ENCODE measurements around the gene HOXD8.

Gene HOXD8

DNA sequence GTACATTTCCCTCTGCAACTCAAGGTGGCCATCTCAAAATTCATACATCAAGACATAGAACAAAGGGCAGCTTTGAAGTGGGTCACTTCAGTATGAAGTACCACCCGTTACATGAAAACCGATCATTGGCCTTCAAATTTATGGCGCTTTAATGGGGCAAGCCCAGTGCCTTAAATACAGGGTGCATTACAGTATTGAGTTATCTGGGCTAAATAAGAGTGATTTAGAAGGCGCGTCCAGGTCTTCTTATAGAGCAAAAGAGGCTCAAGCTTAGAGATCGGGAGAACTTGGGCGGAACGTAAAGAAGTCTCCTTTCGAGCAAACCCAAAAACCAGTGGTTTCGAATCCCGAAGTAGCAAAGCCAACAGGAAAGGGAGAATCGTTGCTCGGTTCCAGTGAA lies 34.7 kb downstream of the HOXD8 start:
- Histone ChIP-seq H4K20me1 (ENCODE audit: low read depth, low read length) (no peaks in the 10 kb centered on the region), H3K9ac (ENCODE audit: low read length) (no peak overlapping the region), H3K27ac (ENCODE audit: low read depth, low read length) (no peak overlapping the region), H3K27me3 (ENCODE audit: low read length) (no peaks in the 10 kb centered on the region), H3K79me2 (ENCODE audit: insufficient read depth, low read length) (no peaks in the 10 kb centered on the region), H3K4me2 (ENCODE audit: low read depth, low read length, poor library complexity, severe bottlenecking) (no peak overlapping the region), H3K9me3 (ENCODE audit: insufficient read depth, low read length) (no peaks in the 10 kb centered on the region), H2AFZ (ENCODE audit: low read depth, low read length, severe bottlenecking) (no peak overlapping the region), H3K4me3 (ENCODE audit: insufficient read depth, low read length, poor library complexity, severe bottlenecking) (no peak overlapping the region), H3K9me2 (replicated peaks; ENCODE audit: insufficient read depth, low read length) (no peaks in the 10 kb centered on the region), H3K36me3 (ENCODE audit: low read length) (no peaks in the 10 kb centered on the region), H3F3A (ENCODE audit: insufficient read depth) (no peaks in the 10 kb centered on the region)
- TF ChIP-seq, protein P1, sequence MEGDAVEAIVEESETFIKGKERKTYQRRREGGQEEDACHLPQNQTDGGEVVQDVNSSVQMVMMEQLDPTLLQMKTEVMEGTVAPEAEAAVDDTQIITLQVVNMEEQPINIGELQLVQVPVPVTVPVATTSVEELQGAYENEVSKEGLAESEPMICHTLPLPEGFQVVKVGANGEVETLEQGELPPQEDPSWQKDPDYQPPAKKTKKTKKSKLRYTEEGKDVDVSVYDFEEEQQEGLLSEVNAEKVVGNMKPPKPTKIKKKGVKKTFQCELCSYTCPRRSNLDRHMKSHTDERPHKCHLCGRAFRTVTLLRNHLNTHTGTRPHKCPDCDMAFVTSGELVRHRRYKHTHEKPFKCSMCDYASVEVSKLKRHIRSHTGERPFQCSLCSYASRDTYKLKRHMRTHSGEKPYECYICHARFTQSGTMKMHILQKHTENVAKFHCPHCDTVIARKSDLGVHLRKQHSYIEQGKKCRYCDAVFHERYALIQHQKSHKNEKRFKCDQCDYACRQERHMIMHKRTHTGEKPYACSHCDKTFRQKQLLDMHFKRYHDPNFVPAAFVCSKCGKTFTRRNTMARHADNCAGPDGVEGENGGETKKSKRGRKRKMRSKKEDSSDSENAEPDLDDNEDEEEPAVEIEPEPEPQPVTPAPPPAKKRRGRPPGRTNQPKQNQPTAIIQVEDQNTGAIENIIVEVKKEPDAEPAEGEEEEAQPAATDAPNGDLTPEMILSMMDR (IDR thresholded peaks at IDR 0.05; ENCODE audit: insufficient read depth, low read length, poor library complexity, severe bottlenecking): no peak
- no peak for TF ChIP-seq EZH2phosphoT487 (conservative IDR thresholded peaks at IDR 0.05; ENCODE audit: low read length)

DNA sequence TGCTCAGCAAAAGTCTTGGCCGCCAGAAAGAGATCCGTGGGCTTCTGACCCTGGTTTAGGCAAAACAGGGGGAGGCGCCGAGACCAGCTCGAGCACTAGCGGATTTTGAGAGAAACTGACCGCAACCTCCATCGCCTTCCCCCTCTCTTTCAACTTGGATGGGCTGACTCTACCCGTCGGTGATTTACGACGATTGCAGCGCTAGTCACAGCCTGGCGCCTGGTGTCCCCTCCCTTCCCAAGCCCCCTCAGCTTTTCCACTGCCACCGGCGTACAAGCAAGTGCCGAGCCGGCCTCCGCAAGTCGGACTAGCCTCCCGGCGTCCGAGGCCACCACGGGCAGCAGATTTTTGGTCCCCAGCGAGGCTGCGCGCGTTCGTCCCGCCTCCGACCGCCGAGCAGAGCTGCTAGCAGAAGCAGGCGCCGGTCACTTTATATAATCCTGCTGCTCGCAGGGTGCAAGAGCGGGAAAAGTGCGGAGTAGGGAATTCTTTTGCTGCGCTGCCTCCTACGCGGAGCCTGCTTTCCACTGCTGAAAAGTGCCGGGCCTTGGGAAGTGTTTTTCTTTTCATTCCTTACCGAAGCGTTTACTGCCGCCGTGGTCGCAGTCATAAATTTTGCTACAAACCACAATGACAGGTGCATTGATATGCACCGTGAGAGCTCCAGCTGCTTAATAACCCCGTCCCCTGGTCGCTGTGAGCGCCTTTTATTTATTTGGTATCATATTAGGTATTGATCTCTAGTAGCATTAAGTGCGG lies 35.3 kb downstream of the HOXD8 start:
- Histone ChIP-seq H4K20me1 (ENCODE audit: low read depth, low read length) (no peaks in the 10 kb centered on the region), H3K9ac (ENCODE audit: low read length) (no peak overlapping the region), H3F3A (ENCODE audit: insufficient read depth) (no peaks in the 10 kb centered on the region), H3K27ac (ENCODE audit: low read depth, low read length) (no peak overlapping the region), H3K27me3 (ENCODE audit: low read length) (no peaks in the 10 kb centered on the region), H3K4me2 (ENCODE audit: low read depth, low read length, poor library complexity, severe bottlenecking) (no peak overlapping the region), H3K9me2 (replicated peaks; ENCODE audit: insufficient read depth, low read length) (no peaks in the 10 kb centered on the region), H3K4me3 (ENCODE audit: insufficient read depth, low read length, poor library complexity, severe bottlenecking) (no peak overlapping the region), H3K79me2 (ENCODE audit: insufficient read depth, low read length) (no peaks in the 10 kb centered on the region), H2AFZ (ENCODE audit: low read depth, low read length, severe bottlenecking) (no peak overlapping the region), H3K36me3 (ENCODE audit: low read length) (no peaks in the 10 kb centered on the region), H3K9me3 (ENCODE audit: insufficient read depth, low read length) (no peaks in the 10 kb centered on the region)
- no peak for TF ChIP-seq EZH2phosphoT487 (conservative IDR thresholded peaks at IDR 0.05; ENCODE audit: low read length)
- TF ChIP-seq, protein P1 (IDR thresholded peaks at IDR 0.05; ENCODE audit: insufficient read depth, low read length, poor library complexity, severe bottlenecking): no peak

DNA sequence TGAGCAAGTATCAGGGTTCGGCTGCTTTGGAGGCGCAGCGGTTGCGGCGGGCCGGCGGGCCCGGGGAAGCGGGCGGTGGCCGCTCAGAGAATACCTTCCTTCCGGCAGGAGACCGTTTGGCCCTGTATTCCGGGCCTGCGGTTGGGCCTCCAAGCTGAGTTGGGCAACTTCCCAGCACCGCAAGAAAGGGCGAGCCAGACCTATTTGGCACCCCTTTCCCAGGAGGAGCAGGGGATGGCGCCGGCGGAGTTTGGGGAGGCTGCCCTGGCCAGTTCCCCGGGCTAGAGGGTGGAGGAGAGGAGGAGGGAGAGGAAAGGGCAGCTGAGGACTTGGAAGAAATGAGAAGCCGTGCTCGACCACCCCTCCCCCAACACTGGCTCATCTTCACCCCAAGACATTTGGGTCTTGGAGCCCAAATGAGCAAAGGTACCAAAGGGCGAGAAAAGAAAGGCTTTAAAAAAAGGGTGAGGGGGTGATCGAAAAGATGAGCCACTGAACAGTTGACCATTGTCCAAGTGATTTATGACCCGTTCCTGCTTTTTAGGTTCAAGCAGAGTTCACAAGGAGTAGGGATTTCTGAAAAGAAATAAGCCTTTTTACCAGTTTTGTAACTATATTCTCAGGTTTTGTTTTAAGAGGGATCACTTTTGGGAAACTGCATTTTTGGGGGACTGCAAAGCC lies 36.0 kb downstream of the HOXD8 start:
- no peaks in the 10 kb centered on the region for H3K36me3 ChIP-seq (ENCODE audit: low read length)
- TF ChIP-seq EZH2phosphoT487 (conservative IDR thresholded peaks at IDR 0.05; ENCODE audit: low read length): no peak
- TF ChIP-seq, protein P1 (IDR thresholded peaks at IDR 0.05; ENCODE audit: insufficient read depth, low read length, poor library complexity, severe bottlenecking): no peak
- no peak overlapping the region for H2AFZ ChIP-seq (ENCODE audit: low read depth, low read length, severe bottlenecking)
- H3K27ac ChIP-seq (ENCODE audit: low read depth, low read length): no peak overlapping the region
- no peaks in the 10 kb centered on the region for H3K27me3 ChIP-seq (ENCODE audit: low read length)
- H4K20me1 ChIP-seq (ENCODE audit: low read depth, low read length): no peaks in the 10 kb centered on the region
- H3K4me3 ChIP-seq (ENCODE audit: insufficient read depth, low read length, poor library complexity, severe bottlenecking): no peak overlapping the region
- no peak overlapping the region for H3K9ac ChIP-seq (ENCODE audit: low read length)
- no peaks in the 10 kb centered on the region for H3K9me3 ChIP-seq (ENCODE audit: insufficient read depth, low read length)
- no peak overlapping the region for H3K4me2 ChIP-seq (ENCODE audit: low read depth, low read length, poor library complexity, severe bottlenecking)
- no peaks in the 10 kb centered on the region for H3F3A ChIP-seq (ENCODE audit: insufficient read depth)
- no peaks in the 10 kb centered on the region for H3K9me2 ChIP-seq (replicated peaks; ENCODE audit: insufficient read depth, low read length)
- H3K79me2 ChIP-seq (ENCODE audit: insufficient read depth, low read length): no peaks in the 10 kb centered on the region
